Tibial artery (tissue), 4 donors: Measurements from ENCODE around the gene SLC16A3.

Source experiments
- DNase-seq, 2 donors: peaks; one replicate each; pipeline ENCODE4 v3.0.0-alpha.2; 2019
- H3K27ac ChIP-seq, 2 donors: fragments of 200-600 bp; sonication (generic) in 1 of 2; 1 replicate in 1 of 2; 2 replicates in 1 of 2; pipeline ENCODE4 v1.5.1; 2018 to 2019; ENCODE audit warnings: mild to moderate bottlenecking in 1 of 2
- H3K27me3 ChIP-seq, 2 donors: fragments of 200-600 bp; sonication (generic) in 1 of 2; one replicate each; pipeline versions ENCODE4 v1.5.1 to v1.6.0; 2016 to 2019
- H3K36me3 ChIP-seq, 3 donors: fragments of 200-600 bp; sonication (generic) in 2 of 3; one replicate each; pipeline ENCODE4 v1.5.1; 2016 to 2019; ENCODE audit warnings: mild to moderate bottlenecking in 2 of 3
- H3K4me1 ChIP-seq, 4 donors: fragments of 200-600 bp; sonication (generic) in 2 of 4; 1 replicate in 3 of 4; 2 replicates in 1 of 4; pipeline ENCODE4 v1.5.1; 2016 to 2019
- H3K4me3 ChIP-seq, 2 donors: fragments of 200-600 bp; sonication (generic) in 1 of 2; 1 replicate in 1 of 2; 2 replicates in 1 of 2; pipeline ENCODE4 v1.5.1; 2018 to 2019; ENCODE audit warnings: mild to moderate bottlenecking in 2 of 2
- H3K9me3 ChIP-seq, 3 donors: fragments of 200-600 bp; sonication (generic) in 1 of 3; one replicate each; pipeline ENCODE4 v1.5.1; 2016 to 2019
- intact Hi-C: fragments of 100-400 bp; cut with DNase I; formaldehyde crosslinking; loops from one replicate; pipeline ENCODE4 v1.15.0; 2023; ENCODE audit warnings: low total_unique reads
- TF ChIP-seq, protein P1 (sequence below), 2 experiments: fragments of 200-600 bp in 1 of 2; fragments of 450-650 bp in 1 of 2; IDR thresholded peaks; one replicate each; pipeline ENCODE4 v1.5.1; 2017 to 2019; ENCODE audit warnings: antibody characterized with exemption in 2 of 2, mild to moderate bottlenecking in 1 of 2, moderate library complexity in 1 of 2

The SLC16A3 gene

DNA sequence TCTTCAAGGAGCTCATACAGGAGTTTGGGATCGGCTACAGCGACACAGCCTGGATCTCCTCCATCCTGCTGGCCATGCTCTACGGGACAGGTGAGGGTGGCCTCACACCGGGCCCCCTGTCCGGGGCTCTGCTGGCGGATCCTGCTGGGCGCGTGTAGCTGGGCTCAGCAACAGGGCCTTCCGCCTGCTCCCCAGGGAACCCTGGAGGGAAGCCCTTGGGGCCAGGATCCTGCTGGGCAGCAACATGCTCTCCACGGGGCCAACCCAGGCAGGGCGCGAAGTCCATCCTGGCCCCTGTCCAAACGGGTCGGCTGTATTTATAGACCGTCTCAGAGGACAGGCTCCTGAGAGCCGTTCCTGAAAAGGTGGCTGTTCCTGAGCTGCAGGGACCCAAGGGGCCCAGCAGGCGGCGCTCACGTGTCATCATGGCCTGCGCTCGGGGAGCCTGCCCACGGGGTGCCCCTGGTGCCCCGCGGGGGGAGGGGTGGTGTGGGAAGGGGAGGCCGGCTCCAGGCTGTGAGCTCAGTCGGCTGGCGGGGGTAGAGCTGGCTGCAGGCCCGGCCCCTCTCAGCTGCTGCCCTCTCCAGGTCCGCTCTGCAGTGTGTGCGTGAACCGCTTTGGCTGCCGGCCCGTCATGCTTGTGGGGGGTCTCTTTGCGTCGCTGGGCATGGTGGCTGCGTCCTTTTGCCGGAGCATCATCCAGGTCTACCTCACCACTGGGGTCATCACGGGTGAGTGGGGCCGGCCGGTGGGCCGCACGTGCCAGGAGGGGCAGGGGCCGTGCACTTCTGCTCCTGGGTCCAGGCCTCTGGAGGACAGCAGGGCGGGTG lies 7.5 kb downstream of the SLC16A3 start:
- H3K27ac ChIP-seq, result peak overlapping the region in 1 of 2 donors; percentile 89
- H3K4me3 ChIP-seq, result no peak overlapping the region
- peak in 1 of 2 donors; percentile 83 for DNase-seq

DNA sequence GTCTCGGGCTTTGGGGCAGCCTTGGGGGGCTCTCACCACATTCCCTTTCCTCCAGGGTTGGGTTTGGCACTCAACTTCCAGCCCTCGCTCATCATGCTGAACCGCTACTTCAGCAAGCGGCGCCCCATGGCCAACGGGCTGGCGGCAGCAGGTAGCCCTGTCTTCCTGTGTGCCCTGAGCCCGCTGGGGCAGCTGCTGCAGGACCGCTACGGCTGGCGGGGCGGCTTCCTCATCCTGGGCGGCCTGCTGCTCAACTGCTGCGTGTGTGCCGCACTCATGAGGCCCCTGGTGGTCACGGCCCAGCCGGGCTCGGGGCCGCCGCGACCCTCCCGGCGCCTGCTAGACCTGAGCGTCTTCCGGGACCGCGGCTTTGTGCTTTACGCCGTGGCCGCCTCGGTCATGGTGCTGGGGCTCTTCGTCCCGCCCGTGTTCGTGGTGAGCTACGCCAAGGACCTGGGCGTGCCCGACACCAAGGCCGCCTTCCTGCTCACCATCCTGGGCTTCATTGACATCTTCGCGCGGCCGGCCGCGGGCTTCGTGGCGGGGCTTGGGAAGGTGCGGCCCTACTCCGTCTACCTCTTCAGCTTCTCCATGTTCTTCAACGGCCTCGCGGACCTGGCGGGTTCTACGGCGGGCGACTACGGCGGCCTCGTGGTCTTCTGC lies 8.4 kb downstream of the SLC16A3 start:
- Histone ChIP-seq H3K4me1 (peaks cover 18 to 80% (median 69%) of the 10 kb centered on the region in 4 donors), H3K27ac (peak overlapping the region; percentile 84 to 89), H3K9me3 (no peaks in the 10 kb centered on the region), H3K27me3 (no peaks in the 10 kb centered on the region), H3K36me3 (peaks cover 0 to 20% (median 0%) of the 10 kb centered on the region in 3 donors), H3K4me3 (no peak overlapping the region)
- peak in 1 of 2 donors; percentile 70 for DNase-seq
- intact Hi-C loops, result no loop called here
- TF ChIP-seq, protein P1, sequence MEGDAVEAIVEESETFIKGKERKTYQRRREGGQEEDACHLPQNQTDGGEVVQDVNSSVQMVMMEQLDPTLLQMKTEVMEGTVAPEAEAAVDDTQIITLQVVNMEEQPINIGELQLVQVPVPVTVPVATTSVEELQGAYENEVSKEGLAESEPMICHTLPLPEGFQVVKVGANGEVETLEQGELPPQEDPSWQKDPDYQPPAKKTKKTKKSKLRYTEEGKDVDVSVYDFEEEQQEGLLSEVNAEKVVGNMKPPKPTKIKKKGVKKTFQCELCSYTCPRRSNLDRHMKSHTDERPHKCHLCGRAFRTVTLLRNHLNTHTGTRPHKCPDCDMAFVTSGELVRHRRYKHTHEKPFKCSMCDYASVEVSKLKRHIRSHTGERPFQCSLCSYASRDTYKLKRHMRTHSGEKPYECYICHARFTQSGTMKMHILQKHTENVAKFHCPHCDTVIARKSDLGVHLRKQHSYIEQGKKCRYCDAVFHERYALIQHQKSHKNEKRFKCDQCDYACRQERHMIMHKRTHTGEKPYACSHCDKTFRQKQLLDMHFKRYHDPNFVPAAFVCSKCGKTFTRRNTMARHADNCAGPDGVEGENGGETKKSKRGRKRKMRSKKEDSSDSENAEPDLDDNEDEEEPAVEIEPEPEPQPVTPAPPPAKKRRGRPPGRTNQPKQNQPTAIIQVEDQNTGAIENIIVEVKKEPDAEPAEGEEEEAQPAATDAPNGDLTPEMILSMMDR (IDR thresholded peaks at IDR 0.05), result no peak

More for the DNA sequence above, 7.5 kb downstream of the SLC16A3 start:
- TF ChIP-seq, protein P1 (IDR thresholded peaks at IDR 0.05), result peak; percentile 85 to 92
- Histone ChIP-seq H3K9me3 (no peaks in the 10 kb centered on the region), H3K4me1 (peaks cover 11 to 80% (median 69%) of the 10 kb centered on the region in 4 donors), H3K36me3 (peaks cover 0 to 20% (median 0%) of the 10 kb centered on the region in 3 donors), H3K27me3 (no peaks in the 10 kb centered on the region)
- intact Hi-C loops, result no loop called here

DNA sequence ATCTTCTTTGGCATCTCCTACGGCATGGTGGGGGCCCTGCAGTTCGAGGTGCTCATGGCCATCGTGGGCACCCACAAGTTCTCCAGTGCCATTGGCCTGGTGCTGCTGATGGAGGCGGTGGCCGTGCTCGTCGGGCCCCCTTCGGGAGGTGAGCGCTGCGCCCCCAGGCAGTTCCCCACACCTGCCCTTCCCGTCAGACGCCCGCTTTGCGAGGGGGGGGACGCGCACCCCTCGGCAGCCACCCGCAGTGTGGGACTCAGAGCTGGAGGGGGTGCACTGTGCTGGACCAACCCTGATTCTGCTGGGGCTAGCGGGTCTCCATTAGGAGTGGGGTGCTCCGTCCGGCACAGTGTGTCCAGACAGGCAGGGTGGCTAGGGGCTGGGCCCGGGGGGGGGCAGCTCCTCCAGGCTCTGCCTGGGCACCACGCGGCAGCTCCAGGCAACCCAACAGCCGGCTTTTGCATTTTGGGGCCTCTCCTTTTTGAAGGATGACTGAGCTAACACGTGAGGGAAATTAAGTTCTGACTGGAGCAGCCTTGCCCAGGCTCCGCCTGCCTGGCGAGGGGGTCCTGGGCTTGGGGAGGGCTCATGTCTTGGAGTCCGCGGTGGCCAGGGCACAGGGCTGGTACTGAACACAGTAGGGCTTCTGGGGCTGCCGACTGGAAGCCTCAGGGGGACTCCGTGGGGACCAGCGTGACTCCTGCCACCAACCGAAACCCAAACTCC lies 9.1 kb downstream of the SLC16A3 start:
- peak overlapping the region; percentile 84 to 89 for H3K27ac ChIP-seq
- intact Hi-C loops, result no loop called here
- DNase-seq, result peak in 1 of 2 donors; percentile 77
- H3K4me3 ChIP-seq, result peak overlapping the region; percentile 16 to 33
- peaks cover 20 to 80% (median 72%) of the 10 kb centered on the region in 4 donors for H3K4me1 ChIP-seq
- H3K27me3 ChIP-seq, result no peaks in the 10 kb centered on the region
- H3K36me3 ChIP-seq, result peaks cover 0 to 20% (median 1%) of the 10 kb centered on the region in 3 donors
- H3K9me3 ChIP-seq, result no peaks in the 10 kb centered on the region
- TF ChIP-seq, protein P1 (IDR thresholded peaks at IDR 0.05), result no peak

DNA sequence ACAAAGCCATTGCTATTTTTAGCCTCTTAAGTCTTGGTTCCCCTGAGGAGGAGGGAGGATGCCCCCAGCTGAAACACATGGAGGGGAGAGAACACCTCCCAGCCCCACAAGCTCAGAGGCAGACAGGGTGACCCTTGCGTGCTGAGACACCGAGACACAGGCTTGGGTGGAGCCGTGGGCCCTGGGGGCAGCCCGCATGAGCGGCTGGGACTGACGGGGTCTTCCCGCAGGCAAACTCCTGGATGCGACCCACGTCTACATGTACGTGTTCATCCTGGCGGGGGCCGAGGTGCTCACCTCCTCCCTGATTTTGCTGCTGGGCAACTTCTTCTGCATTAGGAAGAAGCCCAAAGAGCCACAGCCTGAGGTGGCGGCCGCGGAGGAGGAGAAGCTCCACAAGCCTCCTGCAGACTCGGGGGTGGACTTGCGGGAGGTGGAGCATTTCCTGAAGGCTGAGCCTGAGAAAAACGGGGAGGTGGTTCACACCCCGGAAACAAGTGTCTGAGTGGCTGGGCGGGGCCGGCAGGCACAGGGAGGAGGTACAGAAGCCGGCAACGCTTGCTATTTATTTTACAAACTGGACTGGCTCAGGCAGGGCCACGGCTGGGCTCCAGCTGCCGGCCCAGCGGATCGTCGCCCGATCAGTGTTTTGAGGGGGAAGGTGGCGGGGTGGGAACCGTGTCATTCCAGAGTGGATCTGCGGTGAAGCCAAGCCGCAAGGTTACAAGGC lies 9.8 kb downstream of the SLC16A3 start:
- TF ChIP-seq, protein P1 (IDR thresholded peaks at IDR 0.05), result no peak
- Histone ChIP-seq H3K27ac (peak overlapping the region; percentile 84 to 89), H3K9me3 (no peaks in the 10 kb centered on the region), H3K36me3 (peaks cover 3 to 26% (median 9%) of the 10 kb centered on the region in 3 donors), H3K27me3 (no peaks in the 10 kb centered on the region), H3K4me3 (peak overlapping the region; percentile 16 to 33), H3K4me1 (peaks cover 20 to 81% (median 78%) of the 10 kb centered on the region in 4 donors)
- DNase-seq, result peak; percentile 81 to 93
- intact Hi-C loops, result no loop called here
